ENCODE data around the gene CDC42BPG.

CDC42BPG gene

GRCh38 chr11:64801561-64802369 lies 42.7 kb downstream of the CDC42BPG start:
- H3K27ac ChIP-seq: peak overlapping the region; percentile 94
- TF ChIP-seq CTCF (conservative IDR thresholded peaks at IDR 0.05): no peak

- H3K27ac ChIP-seq: peak overlapping the region; percentile 4; the same call in 1 of the 2 replicates
- no peak for TF ChIP-seq CTCF (conservative IDR thresholded peaks at IDR 0.05)
Measured at GRCh38 chr11:64801158-64801464, 43.3 kb downstream of the CDC42BPG start.

GRCh38 chr11:64800303-64801157 lies 43.9 kb downstream of the CDC42BPG start:
- H3K27ac ChIP-seq: peak overlapping the region; percentile 9; the same call in 1 of the 2 replicates
- TF ChIP-seq CTCF (conservative IDR thresholded peaks at IDR 0.05): no peak

- TF ChIP-seq CTCF (conservative IDR thresholded peaks at IDR 0.05): no peak
Measured at GRCh38 chr11:64799623-64800302, 44.7 kb downstream of the CDC42BPG start.

GRCh38 chr11:64799256-64799622 lies 45.2 kb downstream of the CDC42BPG start:
- TF ChIP-seq CTCF (conservative IDR thresholded peaks at IDR 0.05): no peak
- no peak overlapping the region for H3K27ac ChIP-seq

More at GRCh38 chr11:64799623-64800302, 44.7 kb downstream of the CDC42BPG start:
- H3K27ac ChIP-seq: peak overlapping the region; percentile 9; the same call in 1 of the 2 replicates

- no peak for TF ChIP-seq CTCF (conservative IDR thresholded peaks at IDR 0.05)
- no peak overlapping the region for H3K27ac ChIP-seq
Measured at GRCh38 chr11:64796757-64797541, 47.5 kb downstream of the CDC42BPG start.
